SK-N-SH (cell line): ENCODE data around the gene FDXACB1. TPM values are rescaled to one million over a fixed set of nuclear protein-coding genes. Genes with fewer than 3 reads are reported as not detected.
A peak's percentile ranks its signal among the peaks of the same experiment; 100 is the strongest.

ENCODE experiments used
- CHD2 ChIP-seq: fragments of 150-350 bp; IDR thresholded peaks from 2 replicates; pipeline ENCODE4 v1.6.1; 2018; ENCODE audit warnings: low read length; ENCODE audit not compliant: partially characterized antibody
- ELF1 ChIP-seq: IDR thresholded peaks from 2 replicates; pipeline ENCODE4 v1.4.0; 2012
- EP300 ChIP-seq, 2 experiments: IDR thresholded peaks; 2 replicates each; pipeline versions ENCODE4 v1.4.0 to v1.6.1; 2012; ENCODE audit warnings: borderline replicate concordance in 1 of 2, low read depth in 1 of 2, low read length in 1 of 2
- EZH2phosphoT487 ChIP-seq: fragments of 200-600 bp; sonication (generic); IDR thresholded peaks from 2 replicates; pipeline ENCODE4 v1.6.1; 2017; ENCODE audit warnings: low read depth, mixed run types, mild to moderate bottlenecking, antibody characterized with exemption, moderate library complexity, borderline replicate concordance
- FOSL2 ChIP-seq: IDR thresholded peaks from 2 replicates; pipeline ENCODE4 v1.4.0; 2012; ENCODE audit warnings: low read depth, mild to moderate bottlenecking, moderate library complexity, borderline replicate concordance
- FOXJ3 ChIP-seq: sonication (generic); formaldehyde crosslinking; IDR thresholded peaks from 2 replicates; pipeline ENCODE4 v1.5.1; 2020; ENCODE audit warnings: mild to moderate bottlenecking, missing genetic modification reagents
- GABPA ChIP-seq: IDR thresholded peaks from 2 replicates; pipeline ENCODE4 v1.4.0; 2012; ENCODE audit warnings: low read depth, mild to moderate bottlenecking
- GATA2 ChIP-seq: sonication (generic); formaldehyde crosslinking; IDR thresholded peaks from 2 replicates; pipeline ENCODE4 v1.5.0; 2020; ENCODE audit warnings: mild to moderate bottlenecking, missing genetic modification reagents
- JUND ChIP-seq: IDR thresholded peaks from 2 replicates; pipeline ENCODE4 v1.4.0; 2012
- MEF2A ChIP-seq: IDR thresholded peaks from 2 replicates; pipeline ENCODE4 v1.4.0; 2012; ENCODE audit warnings: low read depth, borderline replicate concordance
- MXI1 ChIP-seq: IDR thresholded peaks from 2 replicates; pipeline ENCODE4 v1.6.1; 2012; ENCODE audit warnings: mild to moderate bottlenecking, low read depth, low read length, improper control_type of control experiment
- NRF1 ChIP-seq: IDR thresholded peaks from 2 replicates; pipeline ENCODE4 v1.6.1; 2012; ENCODE audit warnings: low read depth, mild to moderate bottlenecking, low read length
- RAD21 ChIP-seq: IDR thresholded peaks from 2 replicates; pipeline ENCODE4 v1.6.1; 2012; ENCODE audit warnings: mild to moderate bottlenecking, low read length
- RCOR1 ChIP-seq: fragments of 150-350 bp; IDR thresholded peaks from 2 replicates; pipeline ENCODE4 v1.6.1; 2017; ENCODE audit warnings: antibody characterized with exemption, low read length
- RFX5 ChIP-seq: IDR thresholded peaks from 2 replicates; pipeline ENCODE4 v1.6.1; 2012; ENCODE audit warnings: mild to moderate bottlenecking, improper control_type of control experiment, low read length
- RXRA ChIP-seq: IDR thresholded peaks from 2 replicates; pipeline ENCODE4 v1.4.0; 2012; ENCODE audit warnings: low read depth, mild to moderate bottlenecking, borderline replicate concordance
- SMC3 ChIP-seq: IDR thresholded peaks from 2 replicates; pipeline ENCODE4 v1.6.1; 2012; ENCODE audit warnings: low read depth, low read length, improper control_type of control experiment
- TAF1 ChIP-seq: IDR thresholded peaks from 2 replicates; pipeline ENCODE4 v1.6.1; 2012; ENCODE audit warnings: low read depth, mild to moderate bottlenecking, low read length, moderate library complexity, borderline replicate concordance
- TCF12 ChIP-seq: IDR thresholded peaks from 2 replicates; pipeline ENCODE4 v1.4.0; 2012
- polyA plus RNA-seq, 3 experiments: library from polyadenylated mRNA; depleted of rRNA; stranded (reverse); fragments of >200 nt; gene quantifications; 2 replicates each; pipeline ENCODE4 v1.2.3, GENCODE V29; 2012
- TF ChIP-seq, protein P1 (sequence below): IDR thresholded peaks from 2 replicates; pipeline ENCODE4 v1.6.1; 2012; ENCODE audit warnings: mild to moderate bottlenecking, low read depth, low read length, moderate library complexity
- TF ChIP-seq, protein P2 (sequence below): fragments of 150-350 bp; IDR thresholded peaks from 2 replicates; pipeline ENCODE4 v1.6.1; 2017; ENCODE audit warnings: antibody characterized with exemption, low read length, low read depth, borderline replicate concordance
- TF ChIP-seq, protein P3 (sequence below): IDR thresholded peaks from 2 replicates; pipeline ENCODE4 v1.4.0; 2012; ENCODE audit warnings: low read depth
- TF ChIP-seq, protein P4 (sequence below): fragments of 150-350 bp; IDR thresholded peaks from 2 replicates; pipeline ENCODE4 v1.6.1; 2016; ENCODE audit warnings: mild to moderate bottlenecking, low read depth, low read length
- TF ChIP-seq, protein P5 (sequence below): fragments of 200-600 bp; sonication (generic); IDR thresholded peaks from 2 replicates; pipeline ENCODE4 v1.6.1; 2017; ENCODE audit warnings: antibody characterized with exemption, mild to moderate bottlenecking, moderate library complexity
- TF ChIP-seq, protein P6 (sequence below): IDR thresholded peaks from 2 replicates; pipeline ENCODE4 v1.4.0; 2012; ENCODE audit warnings: low read depth, borderline replicate concordance

FDXACB1 gene
- polyA plus RNA-seq, 1 of the 3 experiments (the other 2 are of a cell fraction) = 2.8 TPM

DNA sequence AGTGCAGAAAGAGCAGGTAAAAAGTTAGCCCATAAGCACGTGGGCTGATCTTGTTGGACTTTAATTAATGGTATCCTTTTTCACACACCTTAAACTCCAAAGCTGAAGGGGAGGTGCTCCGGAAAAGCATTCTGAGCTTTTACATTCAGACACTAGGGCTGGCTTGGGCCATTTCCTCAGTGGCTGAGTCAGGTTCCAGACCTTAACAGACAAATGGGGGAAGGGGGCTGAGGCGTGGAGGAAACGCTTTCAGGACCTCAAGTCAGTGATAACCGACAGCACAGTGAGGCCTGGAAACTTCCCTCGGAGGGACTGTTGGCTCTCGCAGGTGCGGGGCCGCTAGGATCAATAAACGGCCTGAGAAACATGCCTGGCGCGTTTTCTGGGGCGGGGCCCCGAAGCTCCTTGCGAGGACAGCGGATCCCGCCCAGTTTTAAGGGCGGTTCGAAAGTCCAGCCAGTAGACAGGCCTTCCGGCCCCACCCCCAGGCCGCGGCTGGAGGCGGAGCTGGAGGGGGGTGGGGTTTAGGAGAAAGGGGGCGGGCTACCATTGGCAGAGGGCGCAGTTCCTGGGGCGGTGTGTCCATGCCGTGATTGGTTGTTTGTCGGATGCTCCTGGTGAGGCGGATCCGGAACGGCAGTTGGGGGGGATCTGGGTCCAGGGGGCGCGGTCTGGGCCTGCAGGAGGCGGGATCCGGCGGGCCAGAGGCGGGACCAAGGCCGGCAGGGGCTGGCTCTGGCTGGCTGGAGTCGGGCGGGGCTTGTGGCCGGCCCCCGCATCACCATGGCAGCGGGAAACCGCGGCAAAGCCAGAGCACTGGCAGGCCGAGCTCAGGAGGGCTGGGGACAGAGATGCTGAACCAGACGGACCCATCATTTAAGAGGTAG is 47.8 kb upstream of the FDXACB1 start (continued):
- TF ChIP-seq, protein P1, sequence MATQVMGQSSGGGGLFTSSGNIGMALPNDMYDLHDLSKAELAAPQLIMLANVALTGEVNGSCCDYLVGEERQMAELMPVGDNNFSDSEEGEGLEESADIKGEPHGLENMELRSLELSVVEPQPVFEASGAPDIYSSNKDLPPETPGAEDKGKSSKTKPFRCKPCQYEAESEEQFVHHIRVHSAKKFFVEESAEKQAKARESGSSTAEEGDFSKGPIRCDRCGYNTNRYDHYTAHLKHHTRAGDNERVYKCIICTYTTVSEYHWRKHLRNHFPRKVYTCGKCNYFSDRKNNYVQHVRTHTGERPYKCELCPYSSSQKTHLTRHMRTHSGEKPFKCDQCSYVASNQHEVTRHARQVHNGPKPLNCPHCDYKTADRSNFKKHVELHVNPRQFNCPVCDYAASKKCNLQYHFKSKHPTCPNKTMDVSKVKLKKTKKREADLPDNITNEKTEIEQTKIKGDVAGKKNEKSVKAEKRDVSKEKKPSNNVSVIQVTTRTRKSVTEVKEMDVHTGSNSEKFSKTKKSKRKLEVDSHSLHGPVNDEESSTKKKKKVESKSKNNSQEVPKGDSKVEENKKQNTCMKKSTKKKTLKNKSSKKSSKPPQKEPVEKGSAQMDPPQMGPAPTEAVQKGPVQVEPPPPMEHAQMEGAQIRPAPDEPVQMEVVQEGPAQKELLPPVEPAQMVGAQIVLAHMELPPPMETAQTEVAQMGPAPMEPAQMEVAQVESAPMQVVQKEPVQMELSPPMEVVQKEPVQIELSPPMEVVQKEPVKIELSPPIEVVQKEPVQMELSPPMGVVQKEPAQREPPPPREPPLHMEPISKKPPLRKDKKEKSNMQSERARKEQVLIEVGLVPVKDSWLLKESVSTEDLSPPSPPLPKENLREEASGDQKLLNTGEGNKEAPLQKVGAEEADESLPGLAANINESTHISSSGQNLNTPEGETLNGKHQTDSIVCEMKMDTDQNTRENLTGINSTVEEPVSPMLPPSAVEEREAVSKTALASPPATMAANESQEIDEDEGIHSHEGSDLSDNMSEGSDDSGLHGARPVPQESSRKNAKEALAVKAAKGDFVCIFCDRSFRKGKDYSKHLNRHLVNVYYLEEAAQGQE = no peak
- TF ChIP-seq SMC3 (peak; percentile 7; the same call in 1 of the 2 replicates), FOSL2 (no peak), EZH2phosphoT487 (no peak), NRF1 (no peak), TCF12 (no peak), MEF2A (no peak), GABPA (peak; percentile 34; the same call in 1 of the 2 replicates), RCOR1 (no peak), ELF1 (0 out of 2 replicates have a peak, but pooled peaks have one; percentile 26), GATA2 (CRISPR knock-in tag) (no peak), RXRA (no peak), FOXJ3 (no peak), MXI1 (peak; percentile 60), JUND (no peak), RAD21 (no peak), CHD2 (no peak), EP300 (IDR thresholded peaks at IDR 0.05; ENCODE audit: borderline replicate concordance in 1 of 2, low read depth in 1 of 2, low read length in 1 of 2) (no peak), TAF1 (peak; percentile 53; the same call in 1 of the 2 replicates), RFX5 (no peak)
- TF ChIP-seq, protein P2, sequence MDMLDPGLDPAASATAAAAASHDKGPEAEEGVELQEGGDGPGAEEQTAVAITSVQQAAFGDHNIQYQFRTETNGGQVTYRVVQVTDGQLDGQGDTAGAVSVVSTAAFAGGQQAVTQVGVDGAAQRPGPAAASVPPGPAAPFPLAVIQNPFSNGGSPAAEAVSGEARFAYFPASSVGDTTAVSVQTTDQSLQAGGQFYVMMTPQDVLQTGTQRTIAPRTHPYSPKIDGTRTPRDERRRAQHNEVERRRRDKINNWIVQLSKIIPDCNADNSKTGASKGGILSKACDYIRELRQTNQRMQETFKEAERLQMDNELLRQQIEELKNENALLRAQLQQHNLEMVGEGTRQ = no peak
- TF ChIP-seq, protein P3, sequence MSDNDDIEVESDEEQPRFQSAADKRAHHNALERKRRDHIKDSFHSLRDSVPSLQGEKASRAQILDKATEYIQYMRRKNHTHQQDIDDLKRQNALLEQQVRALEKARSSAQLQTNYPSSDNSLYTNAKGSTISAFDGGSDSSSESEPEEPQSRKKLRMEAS = peak; percentile 89; the same call in 1 of the 2 replicates
- TF ChIP-seq, protein P4, sequence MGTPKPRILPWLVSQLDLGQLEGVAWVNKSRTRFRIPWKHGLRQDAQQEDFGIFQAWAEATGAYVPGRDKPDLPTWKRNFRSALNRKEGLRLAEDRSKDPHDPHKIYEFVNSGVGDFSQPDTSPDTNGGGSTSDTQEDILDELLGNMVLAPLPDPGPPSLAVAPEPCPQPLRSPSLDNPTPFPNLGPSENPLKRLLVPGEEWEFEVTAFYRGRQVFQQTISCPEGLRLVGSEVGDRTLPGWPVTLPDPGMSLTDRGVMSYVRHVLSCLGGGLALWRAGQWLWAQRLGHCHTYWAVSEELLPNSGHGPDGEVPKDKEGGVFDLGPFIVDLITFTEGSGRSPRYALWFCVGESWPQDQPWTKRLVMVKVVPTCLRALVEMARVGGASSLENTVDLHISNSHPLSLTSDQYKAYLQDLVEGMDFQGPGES = 0 out of 2 replicates have a peak, but pooled peaks have one; percentile 4
- TF ChIP-seq, protein P5, sequence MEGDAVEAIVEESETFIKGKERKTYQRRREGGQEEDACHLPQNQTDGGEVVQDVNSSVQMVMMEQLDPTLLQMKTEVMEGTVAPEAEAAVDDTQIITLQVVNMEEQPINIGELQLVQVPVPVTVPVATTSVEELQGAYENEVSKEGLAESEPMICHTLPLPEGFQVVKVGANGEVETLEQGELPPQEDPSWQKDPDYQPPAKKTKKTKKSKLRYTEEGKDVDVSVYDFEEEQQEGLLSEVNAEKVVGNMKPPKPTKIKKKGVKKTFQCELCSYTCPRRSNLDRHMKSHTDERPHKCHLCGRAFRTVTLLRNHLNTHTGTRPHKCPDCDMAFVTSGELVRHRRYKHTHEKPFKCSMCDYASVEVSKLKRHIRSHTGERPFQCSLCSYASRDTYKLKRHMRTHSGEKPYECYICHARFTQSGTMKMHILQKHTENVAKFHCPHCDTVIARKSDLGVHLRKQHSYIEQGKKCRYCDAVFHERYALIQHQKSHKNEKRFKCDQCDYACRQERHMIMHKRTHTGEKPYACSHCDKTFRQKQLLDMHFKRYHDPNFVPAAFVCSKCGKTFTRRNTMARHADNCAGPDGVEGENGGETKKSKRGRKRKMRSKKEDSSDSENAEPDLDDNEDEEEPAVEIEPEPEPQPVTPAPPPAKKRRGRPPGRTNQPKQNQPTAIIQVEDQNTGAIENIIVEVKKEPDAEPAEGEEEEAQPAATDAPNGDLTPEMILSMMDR = 0 out of 2 replicates have a peak, but pooled peaks have one; percentile 9
- TF ChIP-seq, protein P6, sequence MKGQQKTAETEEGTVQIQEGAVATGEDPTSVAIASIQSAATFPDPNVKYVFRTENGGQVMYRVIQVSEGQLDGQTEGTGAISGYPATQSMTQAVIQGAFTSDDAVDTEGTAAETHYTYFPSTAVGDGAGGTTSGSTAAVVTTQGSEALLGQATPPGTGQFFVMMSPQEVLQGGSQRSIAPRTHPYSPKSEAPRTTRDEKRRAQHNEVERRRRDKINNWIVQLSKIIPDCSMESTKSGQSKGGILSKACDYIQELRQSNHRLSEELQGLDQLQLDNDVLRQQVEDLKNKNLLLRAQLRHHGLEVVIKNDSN = no peak
